Activated CD4-positive, alpha-beta T cell treated with anti-CD3 and anti-CD28 coated beads, Interleukin-2, Interleukin-6, amounts not matched to agents 100 ng/mL and 50 ng/mL, durations not matched to agents 16 hours and 8 hours (primary cell): ENCODE data around the gene NEB.
"Not testable (repeated sequence)": the region's sequence is repeated elsewhere in the genome, so short reads cannot be mapped to it uniquely, and the experiment has no call there.

ENCODE experiments used
- DNase-seq: peaks from one replicate; pipeline ENCODE4 v3.0.0-alpha.2; 2020

The NEB gene

DNA sequence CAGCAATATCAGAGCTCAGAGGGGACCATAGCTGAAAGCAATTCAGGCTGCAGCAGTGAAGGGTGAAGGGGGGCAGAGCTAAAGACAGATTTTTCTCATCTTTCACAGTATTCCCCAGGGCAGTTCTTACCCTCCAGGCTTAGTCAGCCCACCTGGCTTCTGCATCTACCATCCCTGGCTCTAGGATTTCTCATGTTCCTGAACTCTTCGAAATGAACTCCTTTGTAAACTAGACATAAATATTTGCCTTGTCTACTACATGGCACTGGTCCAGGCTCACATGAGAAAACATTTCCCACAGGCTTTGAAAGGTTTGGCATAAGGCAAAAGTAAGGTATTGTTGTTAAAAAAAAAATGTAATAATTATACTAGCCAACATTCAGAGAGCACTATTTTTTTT lies 23.6 kb upstream of the NEB start:
- DNase-seq, result no peak

GRCh38 chr2:151756820-151757219 lies 22.5 kb upstream of the NEB start:
- no peak for DNase-seq

- DNase-seq, result no peak
Observed at GRCh38 chr2:151754253-151754897, 20.1 kb upstream of the NEB start.

- no peak for DNase-seq
Observed at GRCh38 chr2:151753540-151753939, 19.3 kb upstream of the NEB start.

- DNase-seq, result not testable (repeated sequence)
Observed at GRCh38 chr2:151745261-151745660, 11.0 kb upstream of the NEB start.

GRCh38 chr2:151730262-151730975 lies 3.9 kb downstream of the NEB start:
- DNase-seq, result no peak

DNA sequence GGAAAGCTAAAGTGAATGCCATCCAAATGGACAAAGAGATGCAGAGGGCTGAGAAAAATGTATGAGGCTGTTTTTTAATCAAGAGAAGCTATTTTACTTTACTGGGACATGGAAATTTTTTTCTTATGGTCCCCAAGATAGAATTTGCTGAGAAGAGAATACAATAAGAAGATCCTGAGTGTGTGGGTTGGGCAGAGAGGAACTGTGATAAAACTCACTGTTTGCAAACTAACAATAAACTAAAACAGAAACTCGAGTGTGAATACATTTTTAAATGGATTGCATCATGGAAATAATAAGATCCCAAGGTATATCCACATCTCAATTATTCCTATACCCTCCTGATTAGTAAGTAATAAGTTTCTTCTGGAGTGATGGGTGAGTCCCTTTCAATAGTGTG lies 4.4 kb downstream of the NEB start:
- DNase-seq, result no peak

- DNase-seq, result no peak
Observed at GRCh38 chr2:151729415-151729811, 4.9 kb downstream of the NEB start.

GRCh38 chr2:151728804-151729414 lies 5.4 kb downstream of the NEB start:
- no peak for DNase-seq

- no peak for DNase-seq
Observed at GRCh38 chr2:151727593-151728552, 6.4 kb downstream of the NEB start.

DNA sequence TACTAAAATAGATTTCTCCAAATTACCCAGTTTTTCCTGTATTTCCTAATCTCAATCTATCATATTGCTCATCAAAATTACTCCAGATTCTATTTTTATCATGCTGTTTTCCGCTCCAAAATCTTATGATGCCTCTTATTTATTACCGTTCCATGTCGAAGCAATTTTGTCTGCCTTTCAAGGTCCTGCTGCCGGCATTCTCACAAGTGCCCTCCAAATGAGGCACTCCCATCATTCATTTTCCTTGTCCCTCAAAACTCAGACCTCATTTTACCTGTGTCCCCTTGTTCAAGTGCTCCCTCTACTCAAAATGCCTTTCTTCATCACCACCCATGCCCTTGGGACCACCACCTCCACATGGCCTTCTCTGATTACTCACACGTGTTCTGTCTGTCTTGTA lies 13.1 kb downstream of the NEB start:
- no peak for DNase-seq

GRCh38 chr2:151720521-151720920 lies 13.8 kb downstream of the NEB start:
- DNase-seq, result no peak

GRCh38 chr2:151718796-151719195 lies 15.5 kb downstream of the NEB start:
- no peak for DNase-seq

DNA sequence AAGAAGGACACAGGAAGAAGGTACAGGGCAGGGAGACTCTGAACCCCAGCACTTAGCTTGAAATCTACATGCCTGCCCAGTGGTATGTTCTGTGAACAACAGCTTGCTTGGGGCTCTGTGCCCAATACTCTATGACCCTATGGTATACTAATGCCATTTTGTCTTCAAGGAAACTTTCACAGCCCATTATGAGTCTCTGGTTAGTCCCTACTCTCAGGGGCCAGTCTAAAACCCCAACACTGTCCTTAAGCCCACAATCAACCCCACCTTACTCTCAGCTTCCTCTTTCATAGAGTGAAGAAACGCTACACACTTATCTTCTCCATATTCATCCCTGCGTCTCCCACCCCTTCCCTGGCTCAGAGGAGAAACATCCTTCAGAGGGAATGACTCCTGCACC lies 16.0 kb downstream of the NEB start:
- DNase-seq, result no peak

DNA sequence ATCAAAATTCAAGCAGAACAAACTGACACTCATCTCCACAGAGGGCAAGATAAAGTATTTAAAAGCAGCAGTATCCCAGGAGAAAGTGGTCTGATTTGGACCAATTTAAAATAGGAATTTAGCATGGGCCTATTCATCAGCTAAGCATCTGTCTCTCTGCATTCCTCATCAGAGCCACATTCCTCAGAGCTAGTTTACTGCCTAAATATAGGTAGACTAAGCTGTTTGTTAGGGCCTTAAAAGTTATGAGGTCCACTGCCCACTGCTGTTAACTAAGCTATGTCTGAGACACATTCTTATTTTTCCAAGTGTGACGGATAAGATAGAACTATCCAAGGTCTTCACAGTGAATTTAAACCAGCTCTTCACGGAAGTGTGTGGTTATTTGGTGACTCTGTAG lies 17.6 kb downstream of the NEB start:
- DNase-seq, result no peak

GRCh38 chr2:151713291-151713903 lies 20.9 kb downstream of the NEB start:
- no peak for DNase-seq

GRCh38 chr2:151711025-151711424 lies 23.3 kb downstream of the NEB start:
- DNase-seq, result no peak

GRCh38 chr2:151708788-151709187 lies 25.5 kb downstream of the NEB start:
- DNase-seq, result no peak

GRCh38 chr2:151707857-151708256 lies 26.4 kb downstream of the NEB start:
- no peak for DNase-seq

- DNase-seq, result not testable (repeated sequence)
Observed at GRCh38 chr2:151704480-151704961, 29.8 kb downstream of the NEB start.

GRCh38 chr2:151698134-151698533 lies 36.1 kb downstream of the NEB start:
- DNase-seq, result not testable (repeated sequence)

DNA sequence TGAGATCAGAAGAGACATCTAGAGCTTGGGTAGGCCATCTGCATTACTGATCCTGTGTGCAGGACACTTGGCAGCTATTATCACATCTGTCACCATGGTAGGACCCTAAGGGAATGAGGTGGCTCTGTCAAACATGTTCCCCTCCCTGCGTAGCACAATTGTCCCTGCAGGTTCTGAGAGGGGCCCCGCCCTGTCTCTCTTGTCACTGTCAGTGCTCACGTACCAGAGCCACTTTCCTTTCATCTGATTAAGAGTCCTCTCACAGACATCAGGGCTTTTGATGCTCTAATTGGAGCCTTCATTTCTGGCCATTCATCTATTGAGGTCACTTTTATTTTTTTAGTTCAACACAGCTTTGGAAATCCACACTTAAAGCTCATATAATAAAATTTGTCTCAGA lies 38.5 kb downstream of the NEB start:
- DNase-seq, result no peak

DNA sequence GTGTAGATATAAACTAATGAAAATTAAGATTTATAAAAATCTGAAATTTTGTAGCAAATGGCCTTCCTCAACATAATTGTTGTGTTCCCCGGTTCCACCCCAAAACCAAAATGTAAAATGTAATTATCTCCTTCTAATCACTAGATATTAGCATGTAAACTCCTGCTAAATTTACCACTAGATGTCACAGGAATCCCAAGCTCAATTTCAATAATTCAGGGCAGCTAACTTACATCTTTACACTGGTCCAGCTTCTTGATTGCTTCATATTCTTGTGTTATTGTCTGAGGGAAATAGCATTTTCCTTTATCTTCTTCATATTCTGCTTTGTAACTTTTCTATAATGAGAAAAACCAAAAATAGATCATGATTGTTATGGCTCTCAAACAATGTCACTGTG lies 42.6 kb downstream of the NEB start:
- no peak for DNase-seq
